GM12878 (cell line): ENCODE data around the gene MID1. TPM values are rescaled to one million over a fixed set of nuclear protein-coding genes. Genes with fewer than 3 reads are reported as not detected.

Source experiments
- ATAC-seq: fragments of 200-7000 bp; cut with Tn5 transposase; 3 replicates; pipeline ENCODE4 v1.9.1; 2020; ENCODE audit warnings: mild to moderate bottlenecking, moderate library complexity
- BruUV-seq: library from RNA; stranded (reverse); fragments of 400-500 nt; replicated peaks from 2 replicates; lab custom pipeline; 2021; lab: Mats Ljungman, UMichigan
- CTCF ChIA-PET: fragments of 300-600 bp; sonication (Branson Sonifier 250); formaldehyde crosslinking; extraction: SDS; loops from one replicate; lab custom pipeline; 2021; ENCODE audit warnings: inconsistent platforms; lab: Yijun Ruan, JAX
- POLR2A ChIA-PET: fragments of 350-600 bp; formaldehyde crosslinking; extraction: SDS; loops from one replicate; lab custom pipeline; 2021; ENCODE audit warnings: inconsistent platforms; lab: Charles Lee
- RAD21 ChIA-PET: fragments of 300-600 bp; sonication (Branson Sonifier 250); formaldehyde crosslinking; loops from one replicate; lab custom pipeline; 2023; ENCODE audit warnings: antibody characterized with exemption; ENCODE audit not compliant: unreplicated experiment; lab: Charles Lee
- SMC1A ChIA-PET: fragments of 300-600 bp; sonication (Branson Sonifier 250); formaldehyde crosslinking; loops from one replicate; lab custom pipeline; 2023; ENCODE audit not compliant: unreplicated experiment, uncharacterized antibody; lab: Charles Lee
- DNase-seq: peaks from one replicate; pipeline ENCODE4 v3.0.0-alpha.2; 2011; ENCODE audit warnings: low read depth, low spot score
- FAIRE-seq: peaks from 3 replicates; lab custom pipeline; 2011; peaks lifted over from hg19 to GRCh38; lab: Jason Lieb, UNC
- H2AFZ ChIP-seq: 2 replicates; pipeline ENCODE4 v1.6.0; 2011; ENCODE audit warnings: low read depth, low read length, control low read depth; ENCODE audit not compliant: control insufficient read depth
- H3K27ac ChIP-seq: 2 replicates; pipeline ENCODE4 v1.5.1; 2011; ENCODE audit warnings: control low read depth; ENCODE audit not compliant: control insufficient read depth, insufficient read depth
- H3K27me3 ChIP-seq, 2 experiments: replicated peaks in 1 of 2; 2 replicates each; pipeline versions ENCODE4 v1.6.0 to v1.6.1; 2011; ENCODE audit warnings: low read length in 1 of 2; ENCODE audit not compliant: control insufficient read depth in 2 of 2, insufficient read depth in 2 of 2
- H3K36me3 ChIP-seq, 2 experiments: 2 replicates each; pipeline ENCODE4 v1.5.1; 2011; ENCODE audit warnings: low read length in 1 of 2; ENCODE audit not compliant: control insufficient read depth in 2 of 2, insufficient read depth in 2 of 2
- H3K4me1 ChIP-seq: 2 replicates; pipeline ENCODE4 v1.6.1; 2011; ENCODE audit warnings: mild to moderate bottlenecking, low read length, moderate library complexity, mixed read lengths; ENCODE audit not compliant: control insufficient read depth, insufficient read depth
- H3K4me2 ChIP-seq: 2 replicates; pipeline ENCODE4 v1.6.0; 2011; ENCODE audit warnings: control low read depth; ENCODE audit not compliant: control insufficient read depth, insufficient read depth
- H3K4me3 ChIP-seq: fragments of 200-600 bp; sonication (generic); 2 replicates; pipeline ENCODE4 v1.5.1; 2016
- H3K79me2 ChIP-seq: 2 replicates; pipeline ENCODE4 v1.6.0; 2011; ENCODE audit warnings: low read length; ENCODE audit not compliant: control insufficient read depth, insufficient read depth
- H3K9ac ChIP-seq: 2 replicates; pipeline ENCODE4 v1.8.0; 2011; ENCODE audit warnings: low read length, control low read depth, mixed read lengths; ENCODE audit not compliant: control insufficient read depth, insufficient read depth
- H3K9me3 ChIP-seq: replicated peaks from 3 replicates; pipeline ENCODE4 v1.5.1; 2011; ENCODE audit warnings: mild to moderate bottlenecking, low read length; ENCODE audit not compliant: control insufficient read depth, insufficient read depth
- H4K20me1 ChIP-seq: 2 replicates; pipeline ENCODE4 v1.6.0; 2011; ENCODE audit not compliant: control insufficient read depth, insufficient read depth
- ATF7 ChIP-seq: fragments of 450-650 bp; IDR thresholded peaks from 2 replicates; pipeline ENCODE4 v1.6.1; 2016; ENCODE audit warnings: low read depth, mild to moderate bottlenecking
- FOS ChIP-seq: IDR thresholded peaks from 3 replicates; pipeline ENCODE4 v1.6.1; 2011; ENCODE audit warnings: borderline replicate concordance; ENCODE audit not compliant: insufficient read length; ENCODE audit errors: extremely low read depth
- KLF5 ChIP-seq: fragments of 450-650 bp; IDR thresholded peaks from 2 replicates; pipeline ENCODE4 v1.6.1; 2014; ENCODE audit warnings: mild to moderate bottlenecking; ENCODE audit not compliant: partially characterized antibody
- MEF2A ChIP-seq: IDR thresholded peaks from 2 replicates; pipeline ENCODE4 v1.6.1; 2011; ENCODE audit warnings: low read depth, mild to moderate bottlenecking, low read length, moderate library complexity; ENCODE audit not compliant: insufficient read depth
- SP1 ChIP-seq: IDR thresholded peaks from one replicate; pipeline ENCODE4 v1.6.1; 2011; ENCODE audit warnings: low read depth, low read length
- TBL1XR1 ChIP-seq: IDR thresholded peaks from 2 replicates; pipeline ENCODE4 v1.6.1; 2012; ENCODE audit warnings: low read depth, low read length, improper control_type of control experiment
- WRNIP1 ChIP-seq: IDR thresholded peaks from 2 replicates; pipeline ENCODE4 v1.6.1; 2011; ENCODE audit warnings: low read depth, low read length, improper control_type of control experiment, borderline replicate concordance
- YBX1 ChIP-seq: fragments of 450-650 bp; IDR thresholded peaks from 2 replicates; pipeline ENCODE4 v1.6.1; 2016; ENCODE audit warnings: antibody characterized with exemption
- WGBS: methylation state at CpG from one replicate; pipeline ENCODE4 v1.1.6; 2016; ENCODE audit warnings: low lambda C conversion rate; ENCODE audit not compliant: insufficient replicate concordance, insufficient coverage; ENCODE audit errors: missing lambda C conversion rate; 5-methylcytosine and 5-hydroxymethylcytosine counted together
- in situ Hi-C: fragments of 300-500 bp; cut with MboI; formaldehyde crosslinking; loops from 9 replicates; pipeline ENCODE4 v1.14.3; 2018; ENCODE audit warnings: mixed read lengths
- intact Hi-C: fragments of 100-400 bp; cut with micrococcal nuclease; formaldehyde crosslinking; loops from one replicate; pipeline ENCODE4 v1.14.2; 2022; ENCODE audit not compliant: unreplicated experiment
- polyA plus RNA-seq, 11 experiments: library from polyadenylated mRNA; depleted of rRNA in 4 of 11; unstranded in 6 of 11; stranded (reverse) in 5 of 11; fragments of >200 nt; fragmentation: Nextera tagmentation in 4 of 11; fragmentation: Illumina TruSeq in 1 of 11; extraction: Ambion mirVana in 4 of 11; extraction: Trizol in 1 of 11; gene quantifications; 1 replicate in 1 of 11; 2 replicates in 10 of 11; pipeline versions ENCODE4 v1.2.1 to v1.2.3, GENCODE V29; 2011 to 2016; ENCODE audit warnings: inconsistent platforms in 2 of 11, missing spikeins in 2 of 11, low read depth in 1 of 11
- total RNA-seq, 4 experiments: library from RNA; depleted of rRNA in 3 of 4; stranded (reverse); fragments of >200 nt in 3 of 4; fragmentation: Illumina TruSeq in 1 of 4; extraction: Trizol in 1 of 4; gene quantifications; 2 replicates each; pipeline versions ENCODE4 v1.2.1 to v1.2.3, GENCODE V29; 2013 to 2021

MID1 gene
- total and polyA plus RNA-seq, 10 of the 15 experiments (the other 5 are each of a cell fraction or from before 2014, with no cell fraction given) = 0.04 to 0.51 (median 0.14) TPM; not detected in 1

- ChIA-PET SMC1A (interaction anchor here (0.8 kb wide), 1 partner anchor 14 kb away, joined by 3 read pairs; no protein-coding TSS in a partner anchor), POLR2A (no interaction called here), CTCF (no interaction called here), RAD21 (no interaction called here)
- no peak for ATAC-seq
- no TSS peak for BruUV-seq
- Histone ChIP-seq H3K27ac (no peak overlapping the region), H3K4me2 (no peak overlapping the region), H4K20me1 (no peaks in the 10 kb centered on the region), H2AFZ (no peak overlapping the region), H3K4me1 (no peaks in the 10 kb centered on the region), H3K36me3 (no peaks in the 10 kb centered on the region), H3K9me3 (no peaks in the 10 kb centered on the region), H3K4me3 (no peak overlapping the region), H3K27me3 (no peaks in the 10 kb centered on the region; a peak in 2 of 4 replicates), H3K9ac (no peak overlapping the region), H3K79me2 (no peaks in the 10 kb centered on the region)
- 22% methylated on average over 4 of the region's 4 CpGs for WGBS
- TF ChIP-seq TBL1XR1 (no peak), YBX1 (no peak), KLF5 (no peak), ATF7 (no peak), WRNIP1 (no peak), SP1 (no peak), FOS (no peak), MEF2A (no peak)
- no peak for DNase-seq
- intact Hi-C loops (no loop called here), in situ Hi-C loops (loop anchor here (25.0 kb wide), 1 partner anchor 625 kb away; no protein-coding TSS in a partner anchor)
- no peak for FAIRE-seq
Observed at GRCh38 chrX:10612215-10612614, 8.2 kb downstream of the MID1 start.
